ENCODE results near the gene EID2B.

GRCh38 chr19:39582442-39582841, 49.8 kb upstream of the EID2B start:
- TF ChIP-seq, protein P1, sequence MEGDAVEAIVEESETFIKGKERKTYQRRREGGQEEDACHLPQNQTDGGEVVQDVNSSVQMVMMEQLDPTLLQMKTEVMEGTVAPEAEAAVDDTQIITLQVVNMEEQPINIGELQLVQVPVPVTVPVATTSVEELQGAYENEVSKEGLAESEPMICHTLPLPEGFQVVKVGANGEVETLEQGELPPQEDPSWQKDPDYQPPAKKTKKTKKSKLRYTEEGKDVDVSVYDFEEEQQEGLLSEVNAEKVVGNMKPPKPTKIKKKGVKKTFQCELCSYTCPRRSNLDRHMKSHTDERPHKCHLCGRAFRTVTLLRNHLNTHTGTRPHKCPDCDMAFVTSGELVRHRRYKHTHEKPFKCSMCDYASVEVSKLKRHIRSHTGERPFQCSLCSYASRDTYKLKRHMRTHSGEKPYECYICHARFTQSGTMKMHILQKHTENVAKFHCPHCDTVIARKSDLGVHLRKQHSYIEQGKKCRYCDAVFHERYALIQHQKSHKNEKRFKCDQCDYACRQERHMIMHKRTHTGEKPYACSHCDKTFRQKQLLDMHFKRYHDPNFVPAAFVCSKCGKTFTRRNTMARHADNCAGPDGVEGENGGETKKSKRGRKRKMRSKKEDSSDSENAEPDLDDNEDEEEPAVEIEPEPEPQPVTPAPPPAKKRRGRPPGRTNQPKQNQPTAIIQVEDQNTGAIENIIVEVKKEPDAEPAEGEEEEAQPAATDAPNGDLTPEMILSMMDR (conservative IDR thresholded peaks at IDR 0.05; ENCODE audit: low read depth, low read length) = no peak
- no peak for TF ChIP-seq EZH2 (IDR thresholded peaks at IDR 0.05; ENCODE audit: borderline replicate concordance, low read depth, low read length, poor library complexity, severe bottlenecking)

Data from A673 (cell line).